Measurements from ENCODE around the gene ENOX1. TPM values are rescaled to one million over a fixed set of nuclear protein-coding genes. Genes with fewer than 3 reads are reported as not detected.

Gene ENOX1
- total and polyA plus RNA-seq, 2 donors (not counting 3 experiments of a cell fraction or from before 2014, with no cell fraction given), result 0.17 to 0.97 TPM

GRCh38 chr13:43273362-43273761 is 513.4 kb downstream of the ENOX1 start:
- H3K27ac ChIP-seq (ENCODE audit: insufficient read depth, low read depth, low read length), result no peak overlapping the region
- no peak for DNase-seq (ENCODE audit: low read depth, low spot score)
- no peak overlapping the region for H3K4me2 ChIP-seq (ENCODE audit: insufficient read depth, low read length)
- H2AFZ ChIP-seq (ENCODE audit: low read depth, low read length), result no peak overlapping the region
- no peaks in the 10 kb centered on the region for H3K9me3 ChIP-seq (replicated peaks; ENCODE audit: control insufficient read depth, insufficient read depth, low read length)
- TF ChIP-seq POLR2AphosphoS5 (IDR thresholded peaks at IDR 0.05; ENCODE audit: insufficient read depth, low read depth, low read length), result no peak
- TF ChIP-seq MYC (IDR thresholded peaks at IDR 0.05; ENCODE audit: low read depth, low read length), result no peak
- no peak for TF ChIP-seq FOS (IDR thresholded peaks at IDR 0.05; ENCODE audit: borderline replicate concordance, insufficient read depth, low read length)
- no peak for TF ChIP-seq MAX (IDR thresholded peaks at IDR 0.05; ENCODE audit: insufficient read depth, insufficient read length)
- no peak for TF ChIP-seq GATA2 (IDR thresholded peaks at IDR 0.05; ENCODE audit: insufficient read depth, insufficient read length, low read depth, low read length)
- no peak for TF ChIP-seq CTCF (IDR thresholded peaks at IDR 0.05; ENCODE audit: extremely low read depth in 1 of 2, insufficient read depth in 1 of 2, low read depth in 1 of 2, low read length in 2 of 2)
- no peak for TF ChIP-seq EZH2 (IDR thresholded peaks at IDR 0.05; ENCODE audit: borderline replicate concordance, low read depth, low read length, severe bottlenecking)
- ChIA-PET POLR2A (no interaction called here), CTCF (no interaction called here)
- intact Hi-C loops (cut with micrococcal nuclease), result no loop called here
- dilution Hi-C loops (cut with MboI; ENCODE audit: extremely low pct_ligation_motif_present, low sequenced_read_pairs), result no loop called here
- H3K9ac ChIP-seq (replicated peaks; ENCODE audit: extremely low read depth, insufficient read depth, low read length), result no peak overlapping the region
- BruUV-seq (replicated peaks), result no TSS peak
- no peak for FAIRE-seq
- H3K4me1 ChIP-seq (ENCODE audit: control insufficient read depth, extremely low read depth, insufficient read depth, low read length), result peaks cover 18% of the 10 kb centered on the region
- H4K20me1 ChIP-seq (replicated peaks; ENCODE audit: control insufficient read depth, extremely low read depth, insufficient read depth, low read length), result no peaks in the 10 kb centered on the region
- H3K9me1 ChIP-seq (replicated peaks; ENCODE audit: control insufficient read depth, extremely low read depth, insufficient read depth, low read length), result no peaks in the 10 kb centered on the region
- no peaks in the 10 kb centered on the region for H3K27me3 ChIP-seq (ENCODE audit: control insufficient read depth in 2 of 2, insufficient read depth in 2 of 2, low read length in 2 of 2)
- H3K4me3 ChIP-seq (replicated peaks in 1 of 3; ENCODE audit: insufficient read depth in 1 of 3, low read depth in 1 of 3, low read length in 3 of 3), result no peak overlapping the region
- no peaks in the 10 kb centered on the region for H3K79me2 ChIP-seq (ENCODE audit: control insufficient read depth, insufficient read depth, low read length)
- H3K36me3 ChIP-seq (ENCODE audit: control insufficient read depth in 2 of 2, extremely low read depth in 1 of 2, insufficient read depth in 2 of 2, low read length in 2 of 2), result no peaks in the 10 kb centered on the region
